Measurements from ENCODE around the gene PBX3.

The PBX3 gene

GRCh38 chr9:125747053-125747764 lies at the start of gene PBX3:
TSS of gene PBX3 (plus strand) at chr9:125747373.
- peak within 1 kb of the TSS; percentile 61 for H3K4me3 ChIP-seq (ENCODE audit: low read depth, low read length)
- DNase-seq (ENCODE audit: low read depth), result no peak
- TF ChIP-seq CTCF (IDR thresholded peaks at IDR 0.05; ENCODE audit: control insufficient read depth, extremely low read depth, insufficient read depth), result no peak

DNA sequence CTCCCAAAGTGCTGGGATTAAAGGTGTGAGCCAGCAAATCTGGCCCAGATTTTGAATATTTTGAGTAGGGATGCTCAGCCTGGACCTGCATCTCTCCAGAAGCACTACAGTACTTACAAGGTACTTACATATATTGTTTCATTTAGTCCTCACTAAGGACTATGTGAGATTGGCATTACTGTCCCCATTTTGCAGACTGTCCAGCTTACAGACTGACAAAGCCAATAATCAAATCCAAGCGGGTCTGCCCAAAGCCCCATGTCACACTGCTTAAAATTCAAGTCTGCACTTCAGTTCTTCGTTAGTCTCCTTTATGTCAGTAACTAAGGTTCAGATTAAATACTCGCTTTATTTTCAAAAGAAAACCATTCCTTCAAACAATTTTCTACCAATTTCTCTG lies 47.3 kb upstream of the PBX3 start:
- DNase-seq (ENCODE audit: low read depth), result no peak
- H3K4me3 ChIP-seq (ENCODE audit: low read depth, low read length), result no peak overlapping the region
- no peak for TF ChIP-seq CTCF (IDR thresholded peaks at IDR 0.05; ENCODE audit: control insufficient read depth, extremely low read depth, insufficient read depth)

GRCh38 chr9:125700791-125701190 lies 46.4 kb upstream of the PBX3 start:
- DNase-seq (ENCODE audit: low read depth), result no peak
- no peak for TF ChIP-seq CTCF (IDR thresholded peaks at IDR 0.05; ENCODE audit: control insufficient read depth, extremely low read depth, insufficient read depth)
- H3K4me3 ChIP-seq (ENCODE audit: low read depth, low read length), result no peak overlapping the region

DNA sequence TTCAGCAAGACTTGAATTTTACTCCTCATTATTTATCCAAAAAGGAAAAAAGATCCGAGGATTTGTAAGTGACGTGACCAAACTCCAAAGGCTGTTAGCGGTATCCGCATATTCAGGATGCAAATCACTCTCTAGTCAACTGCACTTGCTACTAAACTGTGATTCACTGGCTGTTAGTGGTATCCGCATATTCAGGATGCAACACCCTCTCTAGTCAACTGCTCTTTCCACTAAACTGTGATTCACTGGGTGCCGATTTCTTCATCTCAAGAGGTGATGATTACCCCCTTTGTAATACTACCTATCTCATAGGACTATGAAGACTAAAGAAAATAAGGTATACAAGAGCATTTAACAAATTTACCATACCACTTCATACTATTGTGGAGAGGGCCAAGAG lies 45.8 kb upstream of the PBX3 start:
- DNase-seq (ENCODE audit: low read depth), result no peak
- no peak overlapping the region for H3K4me3 ChIP-seq (ENCODE audit: low read depth, low read length)
- no peak for TF ChIP-seq CTCF (IDR thresholded peaks at IDR 0.05; ENCODE audit: control insufficient read depth, extremely low read depth, insufficient read depth)

DNA sequence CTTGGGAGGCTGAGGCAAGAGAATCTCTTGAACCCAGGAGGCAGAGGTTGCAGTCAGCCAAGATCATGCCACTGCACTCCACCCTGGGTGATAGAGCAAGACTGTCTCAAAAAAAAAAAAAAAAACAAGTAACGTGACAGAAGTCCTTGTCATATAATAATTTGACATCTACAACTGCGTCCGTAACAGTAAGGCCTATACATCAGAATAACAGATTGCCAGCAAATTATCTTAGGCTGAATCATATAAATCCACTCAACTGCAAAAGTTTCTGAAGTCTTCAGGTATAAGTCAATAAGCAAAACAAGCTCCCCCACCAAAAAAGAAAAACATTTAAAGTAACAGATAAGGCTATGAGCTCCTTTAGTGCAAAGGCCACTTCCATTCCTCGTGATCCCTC lies 43.5 kb upstream of the PBX3 start:
- no peak overlapping the region for H3K4me3 ChIP-seq (ENCODE audit: low read depth, low read length)
- DNase-seq (ENCODE audit: low read depth), result no peak
- TF ChIP-seq CTCF (IDR thresholded peaks at IDR 0.05; ENCODE audit: control insufficient read depth, extremely low read depth, insufficient read depth), result no peak

- H3K4me3 ChIP-seq (ENCODE audit: low read depth, low read length), result peak overlapping the region; percentile 95
- no peak for TF ChIP-seq CTCF (IDR thresholded peaks at IDR 0.05; ENCODE audit: control insufficient read depth, extremely low read depth, insufficient read depth)
- no peak for DNase-seq (ENCODE audit: low read depth)
Measured at GRCh38 chr9:125705893-125706292, 41.3 kb upstream of the PBX3 start.
